H1 (cell line): ENCODE data around the gene ATP11A.

ENCODE experiments used
- CREB1 ChIP-seq: IDR thresholded peaks from 2 replicates; pipeline ENCODE4 v1.6.1; 2012; ENCODE audit warnings: inconsistent platforms
- EZH2 ChIP-seq: fragments of 200-600 bp; sonication (generic); IDR thresholded peaks from 2 replicates; pipeline ENCODE4 v1.7.1; 2012; ENCODE audit warnings: low read depth, mild to moderate bottlenecking, moderate library complexity, low read length, inconsistent platforms; ENCODE audit not compliant: severe bottlenecking
- GABPA ChIP-seq: IDR thresholded peaks from 2 replicates; pipeline ENCODE4 v1.6.1; 2011; ENCODE audit warnings: mild to moderate bottlenecking, low read length, moderate library complexity, borderline replicate concordance; ENCODE audit not compliant: insufficient read depth
- HDAC2 ChIP-seq, 2 experiments: fragments of 300-600 bp in 1 of 2; sonication (generic) in 1 of 2; IDR thresholded peaks; 2 replicates each; pipeline ENCODE4 v1.6.1; 2011 to 2012; ENCODE audit warnings: low read depth in 2 of 2, low read length in 2 of 2, mild to moderate bottlenecking in 2 of 2, moderate library complexity in 2 of 2, borderline replicate concordance in 1 of 2, inconsistent platforms in 1 of 2
- NANOG ChIP-seq: IDR thresholded peaks from 2 replicates; pipeline ENCODE4 v1.6.1; 2011; ENCODE audit warnings: low read length, low read depth, mild to moderate bottlenecking, inconsistent platforms; ENCODE audit not compliant: insufficient read depth, poor library complexity, severe bottlenecking
- PHF8 ChIP-seq: fragments of 200-600 bp; sonication (generic); conservative IDR thresholded peaks from 2 replicates; pipeline ENCODE4 v1.7.1; 2012; ENCODE audit warnings: low read depth, mild to moderate bottlenecking, inconsistent platforms, low read length, moderate library complexity
- POLR2A ChIP-seq, 2 experiments: IDR thresholded peaks; 1 replicate in 1 of 2; 2 replicates in 1 of 2; pipeline ENCODE4 v1.6.1; 2011; ENCODE audit warnings: low read depth in 2 of 2, low read length in 2 of 2, mild to moderate bottlenecking in 2 of 2; ENCODE audit errors: control extremely low read depth in 1 of 2
- TAF1 ChIP-seq: IDR thresholded peaks from 2 replicates; pipeline ENCODE4 v1.6.1; 2011; ENCODE audit warnings: mild to moderate bottlenecking, low read depth, low read length
- ZNF274 ChIP-seq: IDR thresholded peaks from 2 replicates; pipeline ENCODE4 v1.7.0; 2012; ENCODE audit warnings: low read length, borderline replicate concordance; ENCODE audit errors: extremely low read depth
- TF ChIP-seq, protein P1 (sequence below): IDR thresholded peaks from 2 replicates; pipeline ENCODE4 v1.6.1; 2011; ENCODE audit warnings: low read length, improper control_type of control experiment
- TF ChIP-seq, protein P2 (sequence below), 3 experiments: IDR thresholded peaks; 1 replicate in 2 of 3; 2 replicates in 1 of 3; pipeline versions ENCODE4 v1.5.1 to v1.6.1; 2011; ENCODE audit warnings: low read length in 3 of 3, mild to moderate bottlenecking in 3 of 3, inconsistent platforms in 2 of 3, low read depth in 1 of 3, moderate library complexity in 1 of 3; ENCODE audit not compliant: insufficient read depth in 1 of 3; ENCODE audit errors: control extremely low read depth in 1 of 3
- TF ChIP-seq, protein P3 (sequence below): IDR thresholded peaks from 2 replicates; pipeline ENCODE4 v1.6.1; 2012; ENCODE audit warnings: inconsistent platforms

DNA sequence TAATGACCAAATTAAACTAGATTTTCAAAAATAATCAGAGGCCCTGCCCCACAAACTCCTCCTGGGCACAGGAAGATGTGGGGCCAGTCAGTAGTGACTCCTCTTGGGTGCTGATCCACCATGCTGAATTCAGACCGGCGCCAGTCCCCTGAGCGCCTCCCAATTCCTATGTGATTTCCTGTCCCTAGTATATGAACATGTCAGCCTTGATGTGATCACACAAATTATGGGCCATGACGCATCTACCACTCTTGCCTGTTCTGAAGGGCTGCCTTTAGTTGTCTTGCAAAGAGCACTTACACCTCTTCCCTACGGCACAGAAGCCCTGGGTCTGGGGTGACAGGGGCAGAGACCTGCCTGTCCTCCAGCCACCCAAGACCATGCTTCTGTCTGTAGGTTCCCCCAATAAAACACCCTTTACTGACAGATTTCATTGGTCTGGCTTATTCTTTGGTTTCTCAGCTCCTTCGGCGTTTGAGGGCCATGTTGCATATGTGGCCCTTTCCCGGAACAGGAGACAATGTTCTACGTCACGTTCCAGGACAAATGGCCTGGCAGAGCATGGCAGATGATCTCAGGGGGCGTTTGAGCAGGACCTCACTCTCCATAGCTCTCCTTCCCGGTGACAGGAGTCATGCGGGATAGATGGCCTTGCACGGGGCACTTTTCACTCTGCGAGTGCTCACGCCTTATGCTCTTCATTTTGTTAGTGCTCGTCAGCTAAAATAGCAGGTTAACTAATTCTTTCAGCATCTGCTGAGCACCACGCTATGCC, 5.6 kb upstream of the ATP11A start:
- TF ChIP-seq, protein P1, sequence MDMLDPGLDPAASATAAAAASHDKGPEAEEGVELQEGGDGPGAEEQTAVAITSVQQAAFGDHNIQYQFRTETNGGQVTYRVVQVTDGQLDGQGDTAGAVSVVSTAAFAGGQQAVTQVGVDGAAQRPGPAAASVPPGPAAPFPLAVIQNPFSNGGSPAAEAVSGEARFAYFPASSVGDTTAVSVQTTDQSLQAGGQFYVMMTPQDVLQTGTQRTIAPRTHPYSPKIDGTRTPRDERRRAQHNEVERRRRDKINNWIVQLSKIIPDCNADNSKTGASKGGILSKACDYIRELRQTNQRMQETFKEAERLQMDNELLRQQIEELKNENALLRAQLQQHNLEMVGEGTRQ = no peak
- TF ChIP-seq, protein P2, sequence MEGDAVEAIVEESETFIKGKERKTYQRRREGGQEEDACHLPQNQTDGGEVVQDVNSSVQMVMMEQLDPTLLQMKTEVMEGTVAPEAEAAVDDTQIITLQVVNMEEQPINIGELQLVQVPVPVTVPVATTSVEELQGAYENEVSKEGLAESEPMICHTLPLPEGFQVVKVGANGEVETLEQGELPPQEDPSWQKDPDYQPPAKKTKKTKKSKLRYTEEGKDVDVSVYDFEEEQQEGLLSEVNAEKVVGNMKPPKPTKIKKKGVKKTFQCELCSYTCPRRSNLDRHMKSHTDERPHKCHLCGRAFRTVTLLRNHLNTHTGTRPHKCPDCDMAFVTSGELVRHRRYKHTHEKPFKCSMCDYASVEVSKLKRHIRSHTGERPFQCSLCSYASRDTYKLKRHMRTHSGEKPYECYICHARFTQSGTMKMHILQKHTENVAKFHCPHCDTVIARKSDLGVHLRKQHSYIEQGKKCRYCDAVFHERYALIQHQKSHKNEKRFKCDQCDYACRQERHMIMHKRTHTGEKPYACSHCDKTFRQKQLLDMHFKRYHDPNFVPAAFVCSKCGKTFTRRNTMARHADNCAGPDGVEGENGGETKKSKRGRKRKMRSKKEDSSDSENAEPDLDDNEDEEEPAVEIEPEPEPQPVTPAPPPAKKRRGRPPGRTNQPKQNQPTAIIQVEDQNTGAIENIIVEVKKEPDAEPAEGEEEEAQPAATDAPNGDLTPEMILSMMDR (IDR thresholded peaks at IDR 0.05; ENCODE audit: control extremely low read depth in 1 of 3, insufficient read depth in 1 of 3, low read depth in 1 of 3, low read length in 3 of 3) = no peak
- TF ChIP-seq TAF1 (no peak), ZNF274 (no peak), EZH2 (no peak), POLR2A (IDR thresholded peaks at IDR 0.05; ENCODE audit: control extremely low read depth in 1 of 2, low read depth in 2 of 2, low read length in 2 of 2) (no peak), NANOG (no peak), GABPA (no peak), CREB1 (no peak), HDAC2 (IDR thresholded peaks at IDR 0.05; ENCODE audit: borderline replicate concordance in 1 of 2, low read depth in 2 of 2, low read length in 2 of 2) (no peak), PHF8 (no peak)
- TF ChIP-seq, protein P3, sequence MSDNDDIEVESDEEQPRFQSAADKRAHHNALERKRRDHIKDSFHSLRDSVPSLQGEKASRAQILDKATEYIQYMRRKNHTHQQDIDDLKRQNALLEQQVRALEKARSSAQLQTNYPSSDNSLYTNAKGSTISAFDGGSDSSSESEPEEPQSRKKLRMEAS = no peak
